GM23338 (cell line): ENCODE measurements around the gene PTPRN2.

ENCODE experiments used
- CTCF ChIP-seq, 2 experiments: fragments of 200-600 bp in 1 of 2; sonication (generic) in 1 of 2; conservative IDR thresholded peaks; 2 replicates each; pipeline versions ENCODE4 v1.5.1 to v1.6.1; 2016 to 2017; ENCODE audit warnings: antibody characterized with exemption in 2 of 2, low read depth in 2 of 2, mild to moderate bottlenecking in 2 of 2, moderate library complexity in 1 of 2
- EZH2phosphoT487 ChIP-seq: fragments of 200-600 bp; sonication (generic); IDR thresholded peaks from one replicate; pipeline ENCODE4 v1.8.1; 2018; ENCODE audit warnings: antibody characterized with exemption; ENCODE audit not compliant: unreplicated experiment

DNA sequence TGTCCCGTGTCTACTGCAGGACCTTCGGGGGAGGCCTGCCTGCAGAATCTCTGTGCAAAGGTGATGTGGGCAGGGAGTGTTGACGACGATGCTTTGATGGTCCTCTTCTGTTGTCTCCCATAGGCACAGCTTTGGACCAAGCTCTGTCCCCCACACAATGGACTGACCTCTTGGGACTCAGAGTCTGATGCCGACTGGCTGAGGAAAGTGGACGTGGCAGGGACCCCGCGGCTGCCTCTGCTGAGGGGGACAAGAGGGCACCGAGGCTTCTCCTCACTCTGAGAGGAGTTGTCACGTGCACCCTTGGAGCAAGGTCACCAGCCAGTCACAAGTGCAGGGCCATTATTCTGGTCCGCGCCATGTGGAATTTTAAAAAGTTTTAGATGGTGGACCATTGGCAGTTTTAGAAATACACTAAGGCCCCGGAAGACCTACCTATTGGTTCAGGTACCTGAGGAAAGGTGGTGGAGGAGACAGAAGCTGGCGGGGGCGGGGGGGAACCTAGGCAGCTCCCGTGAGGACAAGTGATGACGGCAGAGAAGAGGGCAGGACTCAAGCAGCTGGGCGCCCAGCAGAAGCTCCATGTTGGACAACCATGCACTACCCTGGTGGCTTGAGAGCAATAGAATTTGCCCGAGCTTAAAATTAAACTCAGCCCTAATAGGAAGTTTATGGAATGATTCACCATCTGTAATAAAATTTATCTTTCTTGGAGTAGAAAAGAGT is 331.4 kb downstream of the PTPRN2 start:
- no peak for TF ChIP-seq CTCF (conservative IDR thresholded peaks at IDR 0.05; ENCODE audit: low read depth in 2 of 2)
- no peak for TF ChIP-seq EZH2phosphoT487
